Ecto neural progenitor cell (in vitro differentiated cells): ENCODE results near the gene RXYLT1.
A peak's percentile ranks its signal among the peaks of the same experiment; 100 is the strongest.
"Not testable (repeated sequence)": the region's sequence is repeated elsewhere in the genome, so short reads cannot be mapped to it uniquely, and the experiment has no call there.

ENCODE experiments used
- DNase-seq: peaks from one replicate; pipeline ENCODE4 v3.0.0-alpha.2; 2018; ENCODE audit warnings: low spot score

Gene RXYLT1

GRCh38 chr12:63779498-63780481, at the start of gene RXYLT1:
Gene RXYLT1 (plus strand): TSS chr12:63779909. CDS start chr12:63779961, 52 bp downstream.
- peak; percentile 97 for DNase-seq

- DNase-seq, result not testable (repeated sequence)
These were observed 46.9 kb upstream of the RXYLT1 start for GRCh38 chr12:63732779-63733178.

- DNase-seq, result not testable (repeated sequence)
These were observed 46.1 kb upstream of the RXYLT1 start for GRCh38 chr12:63733585-63733984.

GRCh38 chr12:63740551-63740950, 39.2 kb upstream of the RXYLT1 start:
- not testable (repeated sequence) for DNase-seq

GRCh38 chr12:63741431-63741830, 38.3 kb upstream of the RXYLT1 start:
- DNase-seq, result not testable (repeated sequence)

- DNase-seq, result not testable (repeated sequence)
These were observed 35.6 kb upstream of the RXYLT1 start for GRCh38 chr12:63744110-63744509.

GRCh38 chr12:63746470-63746869, 33.2 kb upstream of the RXYLT1 start:
- DNase-seq, result not testable (repeated sequence)

- not testable (repeated sequence) for DNase-seq
These were observed 32.6 kb upstream of the RXYLT1 start for GRCh38 chr12:63747136-63747535.

GRCh38 chr12:63747553-63747952, 32.2 kb upstream of the RXYLT1 start:
- DNase-seq, result no peak

- no peak for DNase-seq
These were observed 27.4 kb upstream of the RXYLT1 start for GRCh38 chr12:63752283-63752682.

GRCh38 chr12:63752841-63753240, 26.9 kb upstream of the RXYLT1 start:
- DNase-seq, result no peak

- DNase-seq, result no peak
These were observed 26.0 kb upstream of the RXYLT1 start for GRCh38 chr12:63753743-63754142.

GRCh38 chr12:63764481-63764880, 15.2 kb upstream of the RXYLT1 start:
- DNase-seq, result no peak

- no peak for DNase-seq
These were observed 13.2 kb upstream of the RXYLT1 start for GRCh38 chr12:63766498-63766897.

GRCh38 chr12:63770375-63770774, 9.3 kb upstream of the RXYLT1 start:
- no peak for DNase-seq

- DNase-seq, result no peak
These were observed 2.4 kb upstream of the RXYLT1 start for GRCh38 chr12:63777340-63777739.

- DNase-seq, result no peak
These were observed 2.8 kb downstream of the RXYLT1 start for GRCh38 chr12:63782466-63782865.

- no peak for DNase-seq
These were observed 7.6 kb downstream of the RXYLT1 start for GRCh38 chr12:63787306-63787705.

GRCh38 chr12:63790608-63790945, 10.9 kb downstream of the RXYLT1 start:
- no peak for DNase-seq

GRCh38 chr12:63792338-63792737, 12.6 kb downstream of the RXYLT1 start:
- no peak for DNase-seq

- DNase-seq, result no peak
These were observed 15.5 kb downstream of the RXYLT1 start for GRCh38 chr12:63795032-63795687.

GRCh38 chr12:63795944-63796343, 16.2 kb downstream of the RXYLT1 start:
- no peak for DNase-seq

GRCh38 chr12:63802012-63802608, 22.4 kb downstream of the RXYLT1 start:
- DNase-seq, result no peak
